Stimulated activated CD4-positive, alpha-beta T cell treated with anti-CD3 and anti-CD28 coated beads, Interleukin-15, amount 100 ng/mL, for 48 hours (primary cell): ENCODE data around the gene SUN5.
"Not testable (repeated sequence)": the region's sequence is repeated elsewhere in the genome, so short reads cannot be mapped to it uniquely, and the experiment has no call there.

Source experiments
- DNase-seq, 2 donors: peaks; one replicate each; pipeline ENCODE4 v3.0.0-alpha.2; 2020; ENCODE audit warnings: low read depth in 2 of 2

SUN5 gene

DNA sequence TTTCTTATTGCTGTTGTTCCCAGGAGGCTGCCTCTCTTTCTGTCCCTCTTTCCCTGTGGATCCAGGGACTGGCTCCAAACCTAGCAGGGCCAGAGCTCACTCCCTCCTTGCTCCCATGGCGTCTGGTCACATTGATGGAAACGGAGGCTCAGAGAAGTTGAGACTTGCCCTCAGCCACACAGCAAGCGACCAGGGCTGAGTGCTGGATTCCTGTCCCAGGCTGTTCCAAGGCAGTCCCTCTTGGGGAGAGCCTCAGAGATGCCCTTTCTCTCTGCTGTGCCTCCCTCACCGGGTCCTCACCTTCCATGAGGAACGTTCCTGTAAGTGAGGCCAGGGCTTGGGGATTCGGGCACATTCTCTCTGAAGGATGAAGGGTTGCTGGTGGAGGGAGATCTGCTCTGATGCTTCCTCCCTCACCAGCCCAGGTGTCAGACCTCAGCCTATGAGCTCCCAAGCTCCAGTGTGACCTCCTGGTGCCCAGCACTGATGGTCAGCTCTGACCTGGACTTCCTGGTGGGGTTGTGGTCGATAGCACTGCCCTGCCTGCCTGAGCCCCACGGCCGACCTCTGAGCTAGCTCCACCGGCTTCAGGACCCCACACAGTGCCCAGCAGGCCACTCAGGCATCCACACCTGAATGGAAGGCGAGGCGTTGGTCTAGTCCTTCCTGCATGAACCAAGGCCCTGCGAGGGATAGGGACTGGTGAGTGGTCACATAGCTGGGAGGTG, 26.8 kb downstream of the SUN5 start:
- no peak for DNase-seq

DNA sequence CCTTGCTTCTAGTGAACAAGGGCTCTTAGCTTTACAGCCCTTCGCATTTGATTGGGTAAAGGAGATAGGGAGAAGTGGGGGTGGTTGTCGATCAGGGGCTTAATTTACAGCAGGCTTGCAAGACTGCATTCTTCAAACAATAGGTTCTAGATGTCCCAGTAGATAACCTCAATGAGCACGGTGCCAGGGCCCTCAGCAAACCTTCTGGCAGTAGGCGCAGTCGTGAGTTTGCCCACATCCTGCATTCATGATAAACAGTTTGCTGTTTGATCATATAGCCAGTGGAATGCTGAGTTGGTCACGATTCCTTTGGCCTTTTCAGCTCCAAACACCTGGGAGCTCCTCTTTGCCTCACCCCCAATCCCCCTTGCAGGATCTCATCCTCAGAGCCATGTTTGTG, 27.5 kb downstream of the SUN5 start:
- DNase-seq, result no peak

DNA sequence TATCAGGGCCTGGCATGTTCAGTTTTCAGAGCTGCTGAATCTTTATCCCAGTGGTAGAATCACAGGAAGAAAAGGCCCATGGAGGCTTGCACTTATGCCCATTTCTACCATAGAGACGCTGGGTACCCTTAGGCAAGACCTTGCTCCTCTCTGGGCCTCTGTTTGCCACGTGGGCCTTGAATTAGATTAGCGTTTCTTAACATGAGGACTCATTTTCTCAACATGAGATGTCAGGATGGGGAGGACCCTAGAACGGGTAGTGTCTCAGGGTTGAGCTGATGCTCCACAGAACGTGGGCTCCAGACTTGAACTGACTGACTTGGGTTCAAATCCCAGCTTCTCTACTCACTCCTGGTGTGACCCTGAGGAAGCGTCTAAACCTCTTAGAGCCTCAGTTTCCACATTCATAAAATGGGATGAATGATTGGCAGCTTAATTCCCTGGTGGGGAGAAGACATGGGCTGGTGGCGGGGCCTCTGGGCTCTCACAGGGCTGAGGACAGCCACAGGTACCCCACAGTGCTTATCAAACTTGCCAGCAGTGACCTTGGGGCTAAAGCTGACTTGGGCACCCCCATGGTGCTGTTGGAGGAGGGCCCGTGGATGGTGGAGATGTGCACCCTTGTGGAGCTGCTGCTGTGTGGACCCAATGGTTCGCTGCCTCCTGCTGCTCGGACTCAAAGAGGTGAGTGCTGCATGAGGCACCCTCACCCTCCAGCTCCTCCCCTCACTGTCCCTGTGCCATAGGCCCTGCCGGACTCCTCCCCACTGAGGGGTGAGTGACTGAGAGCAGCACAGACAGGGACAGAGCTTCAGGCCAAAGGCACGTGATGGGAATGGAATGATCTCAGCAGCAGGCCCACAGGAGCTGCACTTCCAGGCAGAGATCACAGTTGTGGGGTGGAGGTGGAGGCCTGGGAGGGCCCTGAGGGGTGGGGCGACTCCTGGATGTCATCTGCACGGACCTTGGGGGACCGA, 28.2 kb downstream of the SUN5 start:
- no peak for DNase-seq

DNA sequence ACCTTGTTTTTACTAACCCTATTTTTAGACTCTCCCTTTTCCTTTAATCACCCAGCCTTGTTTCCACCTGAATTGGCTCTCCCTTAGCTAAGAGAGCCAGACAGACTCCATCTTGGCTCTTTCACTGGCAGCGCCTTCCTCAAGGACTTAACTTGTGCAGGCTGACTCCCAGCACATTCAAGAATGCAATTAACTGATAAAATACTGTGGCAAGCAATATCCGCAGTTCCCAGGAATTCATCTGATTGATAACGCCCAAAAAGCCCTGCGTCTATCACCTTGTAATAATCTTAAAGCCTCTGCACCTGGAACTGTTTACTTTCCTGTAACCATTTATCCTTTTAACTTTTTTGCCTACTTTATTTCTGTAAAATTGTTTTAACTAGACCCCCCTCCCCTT, 29.1 kb downstream of the SUN5 start:
- not testable (repeated sequence) for DNase-seq

DNA sequence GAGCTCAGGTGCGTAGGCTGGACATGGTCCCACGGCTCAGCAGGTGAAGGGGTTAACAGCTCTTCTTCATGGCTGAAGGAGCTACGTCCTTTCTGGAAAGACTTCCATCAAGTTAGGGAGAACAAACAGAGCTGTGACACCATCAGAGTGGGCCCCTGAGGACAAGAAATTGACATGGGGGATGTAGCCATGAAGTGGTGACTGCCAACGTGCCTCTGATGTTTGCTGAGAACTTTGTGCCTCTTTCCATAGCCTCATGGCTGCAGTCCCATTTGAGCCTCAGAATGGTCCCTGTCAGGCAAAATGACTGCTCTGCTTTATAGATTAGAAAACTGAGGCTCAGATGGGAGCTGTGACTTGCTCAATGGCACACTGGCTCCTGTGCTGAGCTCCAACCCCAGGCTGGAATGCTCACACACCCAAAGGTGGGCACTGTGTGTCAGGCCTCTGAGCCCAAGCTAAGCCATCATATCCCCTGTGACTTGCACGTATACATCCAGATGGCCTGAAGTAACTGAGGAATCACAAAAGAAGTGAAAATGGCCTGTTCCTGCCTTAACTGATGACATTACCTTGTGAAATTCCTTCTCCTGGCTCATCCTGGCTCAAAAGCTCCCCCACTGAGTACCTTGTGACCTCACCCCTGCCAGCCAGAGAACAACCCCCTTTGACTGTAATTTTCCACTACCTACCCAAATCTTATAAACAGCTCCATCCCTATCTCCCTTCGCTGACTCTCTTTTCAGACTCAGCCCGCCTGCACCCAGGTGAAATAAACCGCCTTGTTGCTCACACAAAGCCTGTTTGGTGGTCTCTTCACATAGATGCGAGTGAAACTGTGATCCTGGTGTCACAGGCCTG, 29.8 kb downstream of the SUN5 start:
- not testable (repeated sequence) for DNase-seq

DNA sequence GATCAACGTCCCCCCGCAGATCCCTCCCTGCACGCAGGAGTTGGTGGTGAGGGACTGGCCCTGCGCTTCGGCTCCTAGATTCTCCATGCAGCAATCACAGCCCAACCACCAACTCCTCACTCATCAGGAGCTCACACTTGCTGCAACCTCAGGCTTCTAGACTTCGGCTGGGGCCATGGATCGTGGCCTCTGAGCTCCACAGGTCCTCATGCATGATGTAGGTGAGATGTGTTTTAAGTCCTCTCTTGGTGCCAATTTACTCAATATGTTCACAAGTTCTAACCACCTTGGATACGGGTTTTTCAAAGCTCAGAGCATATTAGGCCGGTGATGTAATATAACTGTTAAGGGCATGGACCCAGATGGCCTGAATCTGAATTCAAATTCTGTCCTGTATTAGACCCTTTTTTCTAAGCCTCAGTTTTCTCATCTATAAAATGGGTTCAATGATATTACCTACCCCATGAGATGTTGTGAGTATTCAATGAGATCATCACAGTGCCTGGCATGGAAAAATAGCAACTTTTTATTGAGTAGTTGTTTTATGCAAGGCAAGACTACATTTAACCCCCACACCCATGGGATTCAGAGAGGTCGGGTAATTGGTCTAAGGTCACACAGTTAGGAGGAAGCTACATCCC, 31.0 kb downstream of the SUN5 start:
- no peak for DNase-seq

DNA sequence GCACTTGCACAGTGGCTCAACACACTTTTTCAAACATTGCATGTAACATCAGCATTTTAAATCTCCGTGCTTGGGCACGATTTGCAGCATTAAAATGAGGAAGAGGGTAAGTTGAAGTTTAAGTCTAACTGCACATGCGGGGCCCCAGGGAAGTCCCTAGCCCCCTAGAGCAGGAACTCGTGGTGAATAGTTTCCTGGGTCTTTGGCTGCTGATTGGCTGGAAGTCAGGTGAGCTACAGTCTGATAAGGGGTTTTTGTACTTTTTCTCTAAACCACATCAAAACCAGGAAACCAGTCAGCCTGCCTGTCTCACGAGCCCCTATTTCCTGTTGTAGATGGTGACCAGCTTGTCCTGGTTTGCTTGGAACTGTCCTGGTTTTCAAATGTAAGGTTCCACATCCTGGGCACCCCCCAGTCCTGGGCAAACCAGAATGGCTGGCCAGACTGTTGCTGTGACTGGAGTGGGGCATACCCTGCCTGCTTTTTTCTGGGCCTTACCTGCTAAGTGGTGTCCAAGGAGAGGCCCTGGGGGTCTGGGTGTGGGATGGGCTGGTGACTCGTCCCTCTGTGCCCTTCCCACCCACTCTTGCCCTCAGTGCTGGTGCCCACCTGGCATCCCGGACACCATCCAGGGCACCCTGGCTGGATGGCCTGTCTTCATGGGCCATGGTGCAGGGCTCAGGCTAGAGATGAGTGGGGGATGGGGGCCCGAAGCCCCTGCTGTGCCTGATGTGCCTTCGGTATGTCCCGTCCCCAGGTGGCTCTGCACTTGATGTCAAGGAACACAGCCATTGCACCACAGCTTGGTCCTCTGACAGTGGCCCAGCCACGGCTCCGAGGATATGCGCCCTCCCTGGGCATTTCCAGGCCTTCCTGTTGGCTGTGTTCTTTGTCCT, 31.8 kb downstream of the SUN5 start:
- peak; percentile 71 for DNase-seq

DNA sequence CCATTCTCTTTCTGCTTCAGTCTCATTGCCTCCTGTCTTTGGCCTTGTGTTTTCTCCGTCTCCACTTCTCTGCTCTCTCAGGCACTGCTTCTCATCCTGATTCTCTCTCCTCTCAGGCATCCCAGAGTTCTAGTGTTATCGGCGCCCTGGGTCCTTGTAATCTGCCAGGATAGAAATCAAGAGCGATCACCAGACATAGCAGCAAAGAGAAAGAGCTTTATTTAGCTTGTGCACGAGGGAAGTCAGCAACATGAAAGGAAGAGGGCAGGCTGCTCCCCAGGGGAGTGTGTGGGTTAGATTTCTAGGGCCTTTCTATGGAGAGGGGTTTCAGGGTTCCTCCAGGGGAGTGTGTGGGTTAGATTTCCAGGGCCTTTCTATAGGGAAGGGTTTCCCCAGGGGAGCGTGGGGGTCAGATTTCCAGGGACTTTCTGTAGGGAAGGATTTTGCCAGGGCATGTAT, 32.5 kb downstream of the SUN5 start:
- DNase-seq, result no peak

DNA sequence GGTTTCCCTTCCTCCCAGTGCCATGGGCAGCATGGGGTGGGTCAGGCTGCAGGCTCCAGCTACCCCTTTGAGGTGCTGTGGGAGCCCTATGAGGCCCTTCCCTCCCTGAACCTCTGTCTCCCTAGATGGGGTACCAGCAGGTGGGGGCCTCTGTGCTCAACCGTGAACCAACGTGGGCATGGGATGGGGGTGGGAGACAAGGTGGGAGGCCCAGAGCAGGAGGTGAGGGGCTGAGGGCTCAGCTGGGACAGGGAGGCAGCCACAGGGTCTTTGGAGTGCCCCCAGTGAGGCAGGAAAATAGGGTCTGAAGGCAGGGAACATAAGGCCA, 33.3 kb downstream of the SUN5 start:
- DNase-seq, result no peak

DNA sequence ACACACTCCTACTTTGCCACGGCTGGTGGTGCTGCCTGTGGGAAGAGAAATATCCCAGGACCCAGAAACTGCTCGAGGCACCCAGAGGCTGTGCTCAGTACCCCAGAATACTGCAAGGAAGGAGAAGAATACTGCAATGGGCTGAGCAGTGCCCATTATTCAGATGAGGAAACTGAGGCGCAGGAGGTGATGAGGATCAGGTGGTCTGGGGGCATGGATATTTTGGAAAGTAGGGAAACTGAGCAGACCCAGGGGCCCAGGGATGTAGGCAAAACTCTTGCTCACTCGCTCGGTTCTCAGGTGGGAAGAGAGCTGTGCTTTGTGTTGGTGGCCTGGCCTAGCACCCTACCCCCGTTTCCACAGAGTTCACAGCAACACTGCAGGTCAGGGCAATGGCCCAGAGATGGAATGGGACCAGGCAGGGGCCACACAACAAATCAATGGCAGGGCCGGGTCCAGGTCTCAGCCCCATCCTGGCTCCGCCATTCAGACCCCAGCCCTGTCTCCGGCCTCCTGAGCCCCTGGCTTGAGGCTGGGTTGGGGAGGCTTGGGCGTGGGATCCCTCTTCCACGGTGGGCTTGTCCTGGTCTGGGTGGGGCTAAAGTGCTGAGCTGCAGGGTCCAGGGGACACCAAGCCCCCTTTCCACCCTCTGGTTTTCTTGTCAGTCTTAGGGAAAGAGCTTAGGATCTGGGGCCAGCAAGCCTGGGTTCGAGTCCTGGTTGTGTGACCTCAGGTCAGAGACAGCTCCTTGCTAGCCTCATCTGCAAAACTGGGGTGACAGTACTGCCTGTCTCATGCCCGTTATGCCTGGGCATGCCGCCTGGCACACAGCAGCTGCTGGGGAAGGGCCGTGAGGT, 33.9 kb downstream of the SUN5 start:
- no peak for DNase-seq

DNA sequence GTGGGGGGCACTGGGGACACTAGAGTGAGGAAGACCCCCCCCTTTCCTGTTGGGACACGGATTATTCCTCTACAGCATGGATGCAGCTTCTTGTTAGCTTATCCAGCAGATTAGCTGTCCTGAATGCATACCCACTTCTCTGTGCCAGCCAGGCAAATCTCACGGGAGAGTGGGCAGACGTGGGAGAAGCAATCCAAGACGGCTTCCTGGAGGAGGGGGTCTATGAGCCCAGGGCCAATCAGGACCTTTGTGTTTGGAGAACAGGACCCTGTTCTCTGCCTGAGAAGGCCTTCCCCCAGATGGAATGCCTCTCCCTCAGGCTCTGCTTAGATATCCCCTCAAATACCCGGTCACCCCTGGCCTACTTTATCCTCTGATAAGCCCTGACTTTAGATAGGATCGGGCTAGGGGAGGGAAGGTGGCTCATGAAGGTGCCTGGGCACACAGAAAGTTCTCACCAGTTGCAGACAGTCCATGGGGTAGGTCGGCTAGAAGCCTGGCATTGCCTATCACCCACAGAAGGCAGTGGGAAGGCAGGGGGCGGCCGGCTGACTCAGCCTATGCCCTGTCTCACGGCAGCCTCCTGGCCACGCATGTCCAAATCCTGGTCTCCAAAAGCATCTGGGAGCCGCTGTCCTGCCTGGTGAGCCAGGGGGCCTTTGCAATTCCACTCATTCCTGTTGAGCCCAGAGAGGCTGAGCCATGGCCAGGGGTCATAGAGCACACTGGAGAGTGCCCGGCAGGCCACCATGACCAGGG, 34.7 kb downstream of the SUN5 start:
- no peak for DNase-seq

DNA sequence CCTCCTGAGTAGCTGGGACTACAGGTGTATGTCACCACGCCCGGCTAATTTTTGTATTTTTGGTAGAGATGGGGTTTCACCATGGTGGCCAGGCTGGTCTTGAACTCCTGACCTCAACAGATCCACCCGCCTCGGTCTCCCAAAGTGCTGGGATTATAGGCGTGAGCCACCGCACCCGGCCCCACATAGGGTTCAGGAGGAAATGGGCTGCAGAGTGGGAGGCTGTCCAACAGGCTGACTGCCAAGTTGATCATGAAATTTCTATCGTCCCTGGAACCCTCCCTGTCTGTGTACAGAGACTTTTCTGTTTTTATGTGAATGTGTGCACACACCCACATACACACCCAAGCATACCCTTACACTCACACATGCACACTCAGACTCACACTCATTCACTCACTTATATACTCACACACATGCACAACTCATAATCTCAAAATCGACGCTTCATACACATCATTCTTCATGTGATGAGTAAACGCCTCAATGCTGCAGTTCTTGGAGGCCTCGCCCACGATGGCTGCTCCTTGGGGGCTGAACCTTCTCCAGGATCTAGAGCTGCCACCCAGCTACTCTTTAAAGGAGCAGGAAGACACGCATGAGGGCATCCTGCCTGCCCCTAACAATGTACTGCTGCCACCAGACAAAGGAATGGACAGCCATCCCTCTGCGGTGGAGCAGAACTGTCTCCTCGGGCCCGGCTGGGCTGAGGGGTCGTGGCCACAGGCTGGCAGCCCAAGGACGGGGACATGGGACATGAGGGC, 35.6 kb downstream of the SUN5 start:
- DNase-seq, result peak in 1 of 2 donors; percentile 44

DNA sequence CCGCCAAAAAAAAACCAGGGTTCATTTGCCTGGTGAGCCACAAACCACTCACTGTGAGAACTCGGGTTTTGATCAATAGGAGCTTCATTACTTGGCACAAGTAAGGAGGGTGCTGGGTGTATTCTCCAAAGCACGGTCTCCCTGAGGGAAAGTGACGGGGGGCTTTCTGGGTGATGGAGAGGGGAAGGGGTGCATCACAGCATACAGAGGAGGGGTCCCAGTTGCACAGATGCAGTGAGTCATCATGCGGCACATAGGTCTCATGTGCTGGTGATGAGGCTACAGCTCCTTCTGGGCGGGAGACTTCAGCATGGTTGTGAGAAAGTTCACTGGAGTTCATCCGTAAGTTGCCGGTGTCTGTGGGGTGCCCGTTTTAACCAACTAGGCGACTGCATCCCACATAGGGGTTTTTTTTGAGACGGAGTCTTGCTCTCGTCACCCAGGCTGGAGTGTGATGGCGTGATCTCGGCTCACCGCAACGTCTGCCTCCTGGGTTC, 36.2 kb downstream of the SUN5 start:
- DNase-seq, result peak in 1 of 2 donors; percentile 51

DNA sequence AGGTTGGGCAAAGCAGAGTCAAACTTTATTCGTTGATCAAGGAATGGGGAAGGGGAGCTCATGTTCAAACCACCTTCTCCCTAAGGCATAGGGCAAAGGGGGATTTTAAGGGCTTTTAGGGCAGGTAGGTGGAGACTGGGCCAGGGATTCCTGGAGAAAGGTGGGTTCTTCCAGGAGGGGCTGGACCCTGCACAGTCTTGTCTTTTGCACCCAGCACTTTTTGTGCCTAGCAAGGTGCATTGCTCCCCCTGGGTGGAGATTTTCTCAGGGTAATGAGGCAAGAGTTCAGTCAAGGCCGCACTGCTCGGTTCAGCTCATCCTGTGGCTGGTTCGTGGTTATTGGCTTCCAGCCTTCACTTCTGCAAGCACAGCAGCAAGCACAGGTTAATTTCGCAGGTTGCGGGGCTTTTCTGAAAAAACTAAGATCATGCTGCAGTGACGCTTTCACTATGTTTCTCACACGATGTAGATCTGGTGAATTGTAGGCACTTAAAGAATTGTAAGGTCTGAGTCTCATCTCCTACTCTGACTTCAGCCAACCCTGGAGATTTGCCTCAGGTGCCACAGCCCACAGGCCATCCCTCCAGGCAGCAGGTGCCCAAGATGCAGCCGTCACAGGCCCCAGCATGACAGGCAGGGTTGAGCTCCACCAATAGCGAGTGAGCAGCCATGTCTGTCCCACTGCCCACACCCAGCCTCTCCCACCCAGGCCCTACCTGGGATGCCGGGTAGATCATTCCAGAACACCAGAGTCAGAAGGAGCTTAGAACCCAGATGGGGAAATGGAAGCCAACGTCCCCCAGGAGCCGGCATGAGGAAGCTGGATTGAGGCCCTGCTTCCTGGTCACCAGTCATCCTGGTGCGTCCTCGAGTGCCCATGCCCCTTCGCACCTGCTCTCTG, 37.1 kb downstream of the SUN5 start:
- peak in 1 of 2 donors; percentile 28 for DNase-seq

DNA sequence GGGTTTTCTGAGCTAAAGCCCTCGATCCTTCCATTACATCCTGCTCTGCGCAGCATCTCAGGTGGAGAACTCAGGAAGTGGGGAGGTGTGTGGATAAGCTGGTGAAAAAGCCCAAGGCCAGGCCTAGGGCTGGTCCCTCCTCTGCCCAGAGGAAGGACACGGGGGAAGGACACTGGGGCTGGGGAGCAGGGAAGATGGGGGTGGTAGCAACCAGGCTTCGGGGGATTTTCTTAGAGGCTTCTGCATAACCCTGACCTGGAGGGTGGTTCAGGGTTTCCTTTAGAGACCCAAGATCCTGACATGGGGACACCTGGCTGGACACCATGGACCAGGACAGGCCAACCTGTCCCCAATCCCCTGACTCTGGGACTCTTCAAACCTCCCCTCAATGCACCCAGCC, 37.9 kb downstream of the SUN5 start:
- no peak for DNase-seq

DNA sequence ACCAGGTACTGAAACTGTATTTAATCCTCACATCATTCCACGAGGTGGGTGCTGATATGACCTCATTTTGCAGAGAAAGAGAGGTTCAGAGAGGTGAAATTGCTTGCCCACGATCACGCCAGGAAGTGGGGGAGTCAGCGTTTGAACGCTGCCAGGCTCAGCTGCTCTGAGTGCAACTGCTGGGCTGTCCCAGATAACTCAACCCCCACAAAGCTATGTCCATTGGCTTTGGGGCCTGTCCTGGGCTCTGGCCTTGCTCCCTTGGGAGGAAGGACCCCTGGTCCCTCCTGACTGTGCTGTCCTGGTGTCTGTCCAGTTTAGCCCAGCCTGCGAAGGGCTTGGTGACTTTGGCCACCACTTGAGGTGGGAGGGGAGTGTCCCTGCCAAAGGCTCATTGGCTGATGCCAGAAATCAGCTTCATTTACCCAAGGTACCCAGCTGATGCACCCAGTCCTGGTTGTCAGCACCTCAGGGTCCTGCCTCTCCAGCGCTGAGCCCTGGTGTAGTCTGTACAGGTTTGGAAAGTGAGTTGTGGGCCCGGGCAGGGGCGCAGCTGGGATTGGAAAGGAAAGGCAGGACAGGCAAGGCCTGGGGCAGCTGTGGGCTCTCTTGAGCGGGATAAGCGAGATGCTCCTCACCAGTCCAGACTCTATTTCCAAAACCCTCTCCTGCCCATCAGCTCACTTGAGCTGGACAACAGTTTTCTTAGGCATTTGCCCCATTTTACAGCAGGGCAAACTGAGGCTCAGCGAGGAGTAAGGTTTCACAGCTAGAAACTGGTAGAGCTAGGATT, 38.5 kb downstream of the SUN5 start:
- DNase-seq, result no peak
